HCT116 (cell line): Measurements from ENCODE around the gene PCDHB11. TPM values are rescaled to one million over a fixed set of nuclear protein-coding genes. Genes with fewer than 3 reads are reported as not detected.

Source experiments
- ATAC-seq: fragments of 200-7000 bp; cut with Tn5 transposase; 2 replicates; pipeline ENCODE4 v1.9.1; 2020; ENCODE audit warnings: mild to moderate bottlenecking, moderate library complexity
- BruUV-seq: library from RNA; stranded (reverse); fragments of 400-500 nt; replicated peaks from 2 replicates; lab custom pipeline; 2021; lab: Mats Ljungman, UMichigan
- CTCF ChIA-PET: fragments of 300-600 bp; sonication (Branson Sonifier 250); formaldehyde crosslinking; loops from one replicate; lab custom pipeline; 2021; ENCODE audit warnings: antibody characterized with exemption; lab: Charles Lee
- POLR2A ChIA-PET: fragments of 300-600, 350-600 bp; sonication (Branson Sonifier 250); formaldehyde crosslinking; loops from one replicate; lab custom pipeline; 2021; ENCODE audit warnings: antibody characterized with exemption; lab: Charles Lee
- RAD21 ChIA-PET, 2 experiments: fragments of 300-600 bp; sonication (Branson Sonifier 250); formaldehyde crosslinking; loops; one replicate each; lab custom pipeline; 2023; ENCODE audit warnings: low total read pairs in 2 of 2; ENCODE audit not compliant: uncharacterized antibody in 2 of 2, unreplicated experiment in 2 of 2, low non-redundant PET in 1 of 2; lab: Charles Lee
- DNase-seq: peaks from one replicate; pipeline ENCODE4 v3.0.0-alpha.2; 2010; ENCODE audit warnings: low read depth, low spot score
- H2AFZ ChIP-seq: fragments of 200-600 bp; shearing (Covaris generic), sonication (generic); 2 replicates; pipeline ENCODE4 v1.6.1; 2017; ENCODE audit warnings: low read depth, mixed run types, mixed read lengths, antibody characterized with exemption, low read length; ENCODE audit not compliant: poor library complexity, severe bottlenecking
- H3K27ac ChIP-seq: 2 replicates; pipeline ENCODE4 v1.5.1; 2012; ENCODE audit warnings: low read depth, low read length
- H3K27me3 ChIP-seq: fragments of 200-600 bp; sonication (generic); 2 replicates; pipeline ENCODE4 v1.6.1; 2016; ENCODE audit warnings: mixed run types, low read length, mixed read lengths; ENCODE audit not compliant: insufficient read depth
- H3K36me3 ChIP-seq, 2 experiments: fragments of 200-500 bp in 1 of 2; fragments of 200-600 bp in 1 of 2; sonication (Bioruptor generic) in 1 of 2; sonication (generic) in 1 of 2; 2 replicates each; pipeline versions ENCODE4 v1.5.1 to v1.6.1; 2014 to 2016; ENCODE audit warnings: low read length in 2 of 2, inconsistent platforms in 1 of 2, mixed read lengths in 1 of 2, mixed run types in 1 of 2; ENCODE audit not compliant: insufficient read depth in 2 of 2, control insufficient read depth in 1 of 2
- H3K4me1 ChIP-seq, 2 experiments: fragments of 200-600 bp in 1 of 2; sonication (generic) in 1 of 2; 2 replicates each; pipeline versions ENCODE4 v1.5.1 to v1.6.1; 2012 to 2017; ENCODE audit warnings: low read length in 2 of 2, inconsistent platforms in 1 of 2, mild to moderate bottlenecking in 1 of 2, mixed read lengths in 1 of 2, mixed run types in 1 of 2, moderate library complexity in 1 of 2; ENCODE audit not compliant: insufficient read depth in 2 of 2, control insufficient read depth in 1 of 2
- H3K4me2 ChIP-seq: fragments of 200-600 bp; sonication (generic); 2 replicates; pipeline ENCODE4 v1.6.1; 2017; ENCODE audit warnings: mixed run types, low read length, mixed read lengths
- H3K4me3 ChIP-seq, 2 experiments: fragments of 200-600 bp in 1 of 2; sonication (generic) in 1 of 2; replicated peaks in 1 of 2; 2 replicates each; pipeline ENCODE4 v1.5.1; 2011 to 2016; ENCODE audit warnings: low read length in 2 of 2, control low read depth in 1 of 2, low read depth in 1 of 2, mild to moderate bottlenecking in 1 of 2, mixed read lengths in 1 of 2, mixed run types in 1 of 2
- H3K79me2 ChIP-seq: fragments of 200-600 bp; sonication (generic); 2 replicates; pipeline ENCODE4 v1.6.1; 2017; ENCODE audit warnings: mild to moderate bottlenecking, mixed run types, low read length, moderate library complexity, mixed read lengths; ENCODE audit not compliant: insufficient read depth
- H3K9ac ChIP-seq: fragments of 200-600 bp; sonication (generic); 2 replicates; pipeline ENCODE4 v1.6.1; 2016; ENCODE audit warnings: low read length, mixed read lengths
- H3K9me2 ChIP-seq: fragments of 200-600 bp; sonication (generic), shearing (Covaris generic); 2 replicates; pipeline ENCODE4 v1.6.1; 2017; ENCODE audit warnings: mixed run types, mild to moderate bottlenecking, moderate library complexity; ENCODE audit not compliant: insufficient read depth
- H3K9me3 ChIP-seq, 2 experiments: fragments of 200-500 bp in 1 of 2; fragments of 200-600 bp in 1 of 2; sonication (Bioruptor generic) in 1 of 2; sonication (generic) in 1 of 2; 2 replicates each; pipeline ENCODE4 v1.6.1; 2014 to 2017; ENCODE audit warnings: low read length in 2 of 2, mixed read lengths in 2 of 2, inconsistent platforms in 1 of 2, low read depth in 1 of 2, mild to moderate bottlenecking in 1 of 2, mixed run types in 1 of 2, moderate library complexity in 1 of 2; ENCODE audit not compliant: control insufficient read depth in 1 of 2, insufficient read depth in 1 of 2
- H4K20me1 ChIP-seq: fragments of 200-600 bp; sonication (generic), shearing (Covaris generic); 2 replicates; pipeline ENCODE4 v1.6.1; 2017; ENCODE audit warnings: mixed run types, mild to moderate bottlenecking, moderate library complexity; ENCODE audit not compliant: insufficient read depth
- EZH2phosphoT487 ChIP-seq: fragments of 200-600 bp; IDR thresholded peaks from 2 replicates; pipeline ENCODE4 v1.6.1; 2018; ENCODE audit warnings: antibody characterized with exemption, borderline replicate concordance
- SIN3A ChIP-seq: IDR thresholded peaks from 2 replicates; pipeline ENCODE4 v1.6.1; 2012; ENCODE audit warnings: low read depth
- intact Hi-C: fragments of 100-400 bp; cut with micrococcal nuclease; formaldehyde crosslinking; loops from 2 replicates; pipeline ENCODE4 v1.10.0; 2022
- total RNA-seq: library from RNA; stranded (reverse); gene quantifications from one replicate; pipeline ENCODE4 v1.2.1, GENCODE V29; 2021; ENCODE audit not compliant: unreplicated experiment
- TF ChIP-seq, protein P1 (sequence below), 3 experiments: fragments of 200-600 bp in 1 of 3; sonication (generic) in 1 of 3; IDR thresholded peaks in 2 of 3; conservative IDR thresholded peaks in 1 of 3; 2 replicates each; pipeline ENCODE4 v1.5.1; 2012 to 2017; ENCODE audit warnings: low read depth in 2 of 3, low read length in 2 of 3, antibody characterized with exemption in 1 of 3, borderline replicate concordance in 1 of 3, control low read depth in 1 of 3, mild to moderate bottlenecking in 1 of 3, mixed read lengths in 1 of 3, mixed run types in 1 of 3, moderate library complexity in 1 of 3; ENCODE audit not compliant: insufficient read depth in 1 of 3

Gene PCDHB11
- total RNA-seq, 1 experiment from 2014 or later: 0.07 TPM

DNA sequence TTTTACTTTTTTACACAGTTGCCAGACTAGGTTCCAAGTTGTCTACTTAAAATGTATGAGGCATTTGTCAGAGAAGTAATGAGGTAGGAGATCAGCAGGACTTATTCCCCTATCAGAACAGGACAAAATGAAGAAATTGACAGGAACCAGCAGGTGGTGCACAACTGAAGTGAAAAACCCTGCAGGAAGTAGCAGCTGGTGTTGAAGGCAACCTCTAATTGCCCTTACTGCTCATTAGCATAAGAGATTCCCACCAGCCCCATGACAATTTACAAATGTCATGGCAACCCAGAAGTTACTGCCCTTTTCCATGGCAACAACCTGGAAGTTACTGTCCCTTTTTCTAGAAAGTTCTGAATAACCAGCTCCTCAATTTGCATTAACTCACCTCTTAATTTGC is 51.1 kb downstream of the PCDHB11 start:
- Histone ChIP-seq H3K27ac (no peak overlapping the region), H3K79me2 (no peaks in the 10 kb centered on the region), H2AFZ (no peak overlapping the region), H3K4me3 (no peak overlapping the region), H3K9me3 (peaks cover 7 to 17% of the 10 kb centered on the region in 2 experiments; a peak in 2 of 4 replicates), H3K27me3 (no peaks in the 10 kb centered on the region), H3K4me1 (no peaks in the 10 kb centered on the region), H3K9me2 (no peaks in the 10 kb centered on the region), H3K36me3 (no peaks in the 10 kb centered on the region), H3K4me2 (no peak overlapping the region), H4K20me1 (no peaks in the 10 kb centered on the region), H3K9ac (no peak overlapping the region)
- TF ChIP-seq EZH2phosphoT487: no peak
- no peak for TF ChIP-seq SIN3A
- TF ChIP-seq, protein P1, sequence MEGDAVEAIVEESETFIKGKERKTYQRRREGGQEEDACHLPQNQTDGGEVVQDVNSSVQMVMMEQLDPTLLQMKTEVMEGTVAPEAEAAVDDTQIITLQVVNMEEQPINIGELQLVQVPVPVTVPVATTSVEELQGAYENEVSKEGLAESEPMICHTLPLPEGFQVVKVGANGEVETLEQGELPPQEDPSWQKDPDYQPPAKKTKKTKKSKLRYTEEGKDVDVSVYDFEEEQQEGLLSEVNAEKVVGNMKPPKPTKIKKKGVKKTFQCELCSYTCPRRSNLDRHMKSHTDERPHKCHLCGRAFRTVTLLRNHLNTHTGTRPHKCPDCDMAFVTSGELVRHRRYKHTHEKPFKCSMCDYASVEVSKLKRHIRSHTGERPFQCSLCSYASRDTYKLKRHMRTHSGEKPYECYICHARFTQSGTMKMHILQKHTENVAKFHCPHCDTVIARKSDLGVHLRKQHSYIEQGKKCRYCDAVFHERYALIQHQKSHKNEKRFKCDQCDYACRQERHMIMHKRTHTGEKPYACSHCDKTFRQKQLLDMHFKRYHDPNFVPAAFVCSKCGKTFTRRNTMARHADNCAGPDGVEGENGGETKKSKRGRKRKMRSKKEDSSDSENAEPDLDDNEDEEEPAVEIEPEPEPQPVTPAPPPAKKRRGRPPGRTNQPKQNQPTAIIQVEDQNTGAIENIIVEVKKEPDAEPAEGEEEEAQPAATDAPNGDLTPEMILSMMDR (IDR thresholded peaks at IDR 0.05 in 2 of 3, conservative IDR thresholded peaks at IDR 0.05 in 1 of 3; ENCODE audit: borderline replicate concordance in 1 of 3, insufficient read depth in 1 of 3, low read depth in 2 of 3, low read length in 2 of 3): no peak
- CTCF ChIA-PET: no interaction called here
- ATAC-seq (no peak), DNase-seq (no peak)
- POLR2A ChIA-PET: no interaction called here
- intact Hi-C loops: no loop called here
- no TSS peak for BruUV-seq
- RAD21 ChIA-PET: no interaction called here

Other genes starting within 250 kb of the PCDHB11 start
- gene PCDHAC2, start 233.2 kb upstream of the PCDHB11 start, total RNA-seq: 3.2 TPM
- not detected for gene PCDHB1, start 148.3 kb upstream of the PCDHB11 start, total RNA-seq
- gene PCDHB2, start 105.0 kb upstream of the PCDHB11 start, total RNA-seq: not detected
- 0.10 TPM for gene PCDHB3, start 99.2 kb upstream of the PCDHB11 start, total RNA-seq
- not detected for gene PCDHB4, start 77.8 kb upstream of the PCDHB11 start, total RNA-seq
- gene PCDHB5, start 64.4 kb upstream of the PCDHB11 start, total RNA-seq: not detected
- not detected for gene PCDHB6, start 49.6 kb upstream of the PCDHB11 start, total RNA-seq
- not detected for gene PCDHB7, start 27.0 kb upstream of the PCDHB11 start, total RNA-seq
- gene PCDHB8, start 21.8 kb upstream of the PCDHB11 start, total RNA-seq: not detected
- not detected for gene PCDHB16, start 17.2 kb upstream of the PCDHB11 start, total RNA-seq
- 0.07 TPM for gene PCDHB9, start 12.5 kb upstream of the PCDHB11 start, total RNA-seq
- gene PCDHB10, start 7.3 kb upstream of the PCDHB11 start, total RNA-seq: not detected
- not detected for gene PCDHB12, start 9.1 kb downstream of the PCDHB11 start, total RNA-seq
- 0.22 TPM for gene PCDHB13, start 14.3 kb downstream of the PCDHB11 start, total RNA-seq
- 0.27 TPM for gene PCDHB14, start 23.7 kb downstream of the PCDHB11 start, total RNA-seq
- gene PCDHB15, start 45.8 kb downstream of the PCDHB11 start, total RNA-seq: 0.07 TPM
- gene SLC25A2, start 104.4 kb downstream of the PCDHB11 start, total RNA-seq: 0.42 TPM
- gene TAF7, start 121.2 kb downstream of the PCDHB11 start, total RNA-seq: 40.9 TPM
- gene PCDHGA1, start 130.9 kb downstream of the PCDHB11 start, total RNA-seq: 0.05 TPM
- gene PCDHGA2, start 139.1 kb downstream of the PCDHB11 start, total RNA-seq: not detected
- gene PCDHGA3, start 144.2 kb downstream of the PCDHB11 start, total RNA-seq: not detected
- gene PCDHGB1, start 150.5 kb downstream of the PCDHB11 start, total RNA-seq: 0.15 TPM
- not detected for gene PCDHGA4, start 155.4 kb downstream of the PCDHB11 start, total RNA-seq
- 0.34 TPM for gene PCDHGB2, start 160.4 kb downstream of the PCDHB11 start, total RNA-seq
- 0.05 TPM for gene PCDHGA5, start 164.5 kb downstream of the PCDHB11 start, total RNA-seq
- 0.10 TPM for gene PCDHGB3, start 170.6 kb downstream of the PCDHB11 start, total RNA-seq
- 0.07 TPM for gene PCDHGA6, start 174.3 kb downstream of the PCDHB11 start, total RNA-seq
- gene PCDHGA7, start 183.1 kb downstream of the PCDHB11 start, total RNA-seq: not detected
- gene PCDHGB4, start 188.1 kb downstream of the PCDHB11 start, total RNA-seq: not detected
- gene PCDHGA8, start 193.0 kb downstream of the PCDHB11 start, total RNA-seq: not detected
- 0.15 TPM for gene PCDHGB5, start 198.3 kb downstream of the PCDHB11 start, total RNA-seq
- gene PCDHGA9, start 203.2 kb downstream of the PCDHB11 start, total RNA-seq: 0.34 TPM
- 0.22 TPM for gene PCDHGB6, start 208.4 kb downstream of the PCDHB11 start, total RNA-seq
- gene PCDHGA10, start 213.4 kb downstream of the PCDHB11 start, total RNA-seq: 3.8 TPM
- 0.54 TPM for gene PCDHGB7, start 218.1 kb downstream of the PCDHB11 start, total RNA-seq
- 0.39 TPM for gene PCDHGA11, start 221.4 kb downstream of the PCDHB11 start, total RNA-seq
- 0.17 TPM for gene PCDHGA12, start 230.9 kb downstream of the PCDHB11 start, total RNA-seq